Uterus (tissue), 4 donors: Measurements from ENCODE around the gene MEIS3. TPM values are rescaled to one million over a fixed set of nuclear protein-coding genes. Genes with fewer than 3 reads are reported as not detected.

Experiments
- DNase-seq, 2 donors: peaks; one replicate each; pipeline ENCODE4 v3.0.0-alpha.2; 2019 to 2020
- H3K27ac ChIP-seq, 2 donors: fragments of 200-600 bp; sonication (generic); 1 replicate in 1 of 2; 2 replicates in 1 of 2; pipeline ENCODE4 v1.5.1; 2016 to 2018
- H3K27me3 ChIP-seq, 2 donors: fragments of 200-600 bp; sonication (generic); one replicate each; pipeline ENCODE4 v1.5.1; 2018 to 2019; ENCODE audit warnings: control low read depth in 1 of 2
- H3K36me3 ChIP-seq, 2 donors: fragments of 200-600 bp; sonication (generic); one replicate each; pipeline ENCODE4 v1.5.1; 2019; ENCODE audit warnings: control low read depth in 1 of 2
- H3K4me1 ChIP-seq, 2 donors: fragments of 200-600 bp; sonication (generic); one replicate each; pipeline ENCODE4 v1.5.1; 2018 to 2019; ENCODE audit warnings: control low read depth in 1 of 2
- H3K4me3 ChIP-seq, 2 donors: fragments of 200-600 bp; sonication (generic); 1 replicate in 1 of 2; 2 replicates in 1 of 2; pipeline ENCODE4 v1.5.1; 2018 to 2019; ENCODE audit warnings: mild to moderate bottlenecking in 1 of 2
- H3K9me3 ChIP-seq, 2 donors: fragments of 200-600 bp; sonication (generic); one replicate each; pipeline ENCODE4 v1.5.1; 2019; ENCODE audit warnings: control low read depth in 1 of 2
- CTCF ChIP-seq, 4 experiments: fragments of 200-600 bp in 2 of 4; fragments of 450-650 bp in 2 of 4; sonication (generic) in 2 of 4; IDR thresholded peaks; one replicate each; pipeline ENCODE4 v1.5.1; 2016 to 2019; ENCODE audit warnings: antibody characterized with exemption in 4 of 4, mild to moderate bottlenecking in 2 of 4, moderate library complexity in 1 of 4
- POLR2A ChIP-seq, 2 donors: fragments of 450-650 bp; IDR thresholded peaks; one replicate each; pipeline ENCODE4 v1.6.1; 2016; ENCODE audit warnings: antibody characterized with exemption in 2 of 2, mild to moderate bottlenecking in 1 of 2, moderate library complexity in 1 of 2
- intact Hi-C: fragments of 100-400 bp; cut with DNase I; formaldehyde crosslinking; loops from one replicate; pipeline ENCODE4 v1.15.1; 2023; ENCODE audit warnings: low total_unique reads
- total RNA-seq, 4 donors: library from RNA; depleted of rRNA in 3 of 4; stranded (reverse); fragments of >200 nt in 3 of 4; gene quantifications; one replicate each; pipeline versions ENCODE4 v1.1.0 to v1.2.4, GENCODE V29; 2014 to 2023
- donor health status: DM: yes; HTN: yes; CAD: no.

Gene MEIS3
- 100 to 1,000 TPM in 1 of 4 donors, 10 to 100 TPM in 3; 28.9 to 133 (median 75.0) TPM for total RNA-seq

- DNase-seq = peak in 1 of 2 donors; percentile 56
- H3K27me3 ChIP-seq = no peaks in the 10 kb centered on the region
- intact Hi-C loops = no loop called here
- no peaks in the 10 kb centered on the region for H3K9me3 ChIP-seq
- no peaks in the 10 kb centered on the region for H3K36me3 ChIP-seq
- TF ChIP-seq POLR2A (IDR thresholded peaks at IDR 0.05) = peak in 1 of 2 donors; percentile 16
- no peak for TF ChIP-seq CTCF (IDR thresholded peaks at IDR 0.05)
- H3K4me1 ChIP-seq = peaks cover 0 to 10% of the 10 kb centered on the region in 2 donors
- peak within 1 kb of the TSS; percentile 68 to 91 for H3K27ac ChIP-seq
- peak within 1 kb of the TSS; percentile 50 to 67 for H3K4me3 ChIP-seq
Observed at GRCh38 chr19:47419030-47419783, at the start of gene MEIS3. Gene MEIS3 (minus strand): TSS chr19:47419527. CDS start chr19:47419081, 446 bp downstream.

- peaks cover 0 to 5% of the 10 kb centered on the region in 2 donors for H3K4me1 ChIP-seq
- DNase-seq = no peak
- intact Hi-C loops = loop anchor here (5.0 kb wide), 1 partner anchor 86 kb away; no protein-coding TSS in a partner anchor
- TF ChIP-seq CTCF (IDR thresholded peaks at IDR 0.05) (no peak), POLR2A (IDR thresholded peaks at IDR 0.05) (no peak)
- no peak overlapping the region for H3K4me3 ChIP-seq
- no peaks in the 10 kb centered on the region for H3K36me3 ChIP-seq
- H3K27ac ChIP-seq = no peak overlapping the region
- H3K27me3 ChIP-seq = no peaks in the 10 kb centered on the region
- H3K9me3 ChIP-seq = no peaks in the 10 kb centered on the region
Observed at GRCh38 chr19:47467914-47468313, 48.6 kb upstream of the MEIS3 start.

GRCh38 chr19:47465957-47466356 lies 46.6 kb upstream of the MEIS3 start:
- Histone ChIP-seq H3K4me3 (no peak overlapping the region), H3K4me1 (no peaks in the 10 kb centered on the region), H3K27ac (no peak overlapping the region), H3K9me3 (no peaks in the 10 kb centered on the region), H3K27me3 (no peaks in the 10 kb centered on the region), H3K36me3 (no peaks in the 10 kb centered on the region)
- no peak for DNase-seq
- TF ChIP-seq CTCF (IDR thresholded peaks at IDR 0.05) = no peak
- no peak for TF ChIP-seq POLR2A (IDR thresholded peaks at IDR 0.05)
- intact Hi-C loops = loop anchor here (5.0 kb wide), 1 partner anchor 84 kb away; no protein-coding TSS in a partner anchor

- H3K4me1 ChIP-seq = no peaks in the 10 kb centered on the region
- no peak for DNase-seq
Observed at GRCh38 chr19:47464675-47465419, 45.5 kb upstream of the MEIS3 start.

More at GRCh38 chr19:47464675-47465419, 45.5 kb upstream of the MEIS3 start:
- no peak overlapping the region for H3K27ac ChIP-seq
- no peaks in the 10 kb centered on the region for H3K27me3 ChIP-seq
- intact Hi-C loops = loop anchor here (5.0 kb wide), 1 partner anchor 83 kb away; no protein-coding TSS in a partner anchor
- no peaks in the 10 kb centered on the region for H3K9me3 ChIP-seq
- no peak for TF ChIP-seq POLR2A (IDR thresholded peaks at IDR 0.05)
- TF ChIP-seq CTCF (IDR thresholded peaks at IDR 0.05) = no peak
- H3K4me3 ChIP-seq = no peak overlapping the region
- H3K36me3 ChIP-seq = no peaks in the 10 kb centered on the region
